ENCODE data around the gene ZBTB8OS.
A peak's percentile ranks its signal among the peaks of the same experiment; 100 is the strongest.
"Not testable (repeated sequence)": the region's sequence is repeated elsewhere in the genome, so short reads cannot be mapped to it uniquely, and the experiment has no call there.

Gene ZBTB8OS

DNA sequence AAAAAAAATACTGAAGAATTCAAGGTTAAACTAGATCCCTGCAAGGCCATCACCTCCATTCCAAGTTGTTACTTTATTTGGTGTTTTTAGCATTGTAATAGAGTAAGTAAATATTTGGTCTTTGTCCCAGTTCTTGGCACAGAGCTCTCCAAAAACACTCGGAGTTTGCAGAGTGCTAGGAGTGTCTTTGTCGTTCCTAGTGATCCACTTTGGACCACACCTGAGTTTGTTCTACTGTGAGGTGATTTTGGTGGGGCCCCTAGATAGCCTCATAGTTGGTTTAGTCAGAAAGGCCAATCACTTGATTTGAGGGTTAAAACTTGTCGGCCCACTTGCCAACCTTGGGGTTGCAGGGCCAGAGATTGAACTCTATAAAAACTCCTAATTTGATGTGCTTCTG lies 26.6 kb upstream of the ZBTB8OS start:
- no peak for DNase-seq
- Histone ChIP-seq H3K27ac (no peak overlapping the region), H3K27me3 (replicated peaks) (no peaks in the 10 kb centered on the region), H3K36me3 (replicated peaks) (peaks cover 74% of the 10 kb centered on the region), H3K4me3 (ENCODE audit: low read depth, low read length) (no peak overlapping the region)
- in situ Hi-C loops (cut with HindIII; ENCODE audit: low pct_ligation_motif_present, low sequenced_read_pairs) = no loop called here
- TF ChIP-seq, protein P1, sequence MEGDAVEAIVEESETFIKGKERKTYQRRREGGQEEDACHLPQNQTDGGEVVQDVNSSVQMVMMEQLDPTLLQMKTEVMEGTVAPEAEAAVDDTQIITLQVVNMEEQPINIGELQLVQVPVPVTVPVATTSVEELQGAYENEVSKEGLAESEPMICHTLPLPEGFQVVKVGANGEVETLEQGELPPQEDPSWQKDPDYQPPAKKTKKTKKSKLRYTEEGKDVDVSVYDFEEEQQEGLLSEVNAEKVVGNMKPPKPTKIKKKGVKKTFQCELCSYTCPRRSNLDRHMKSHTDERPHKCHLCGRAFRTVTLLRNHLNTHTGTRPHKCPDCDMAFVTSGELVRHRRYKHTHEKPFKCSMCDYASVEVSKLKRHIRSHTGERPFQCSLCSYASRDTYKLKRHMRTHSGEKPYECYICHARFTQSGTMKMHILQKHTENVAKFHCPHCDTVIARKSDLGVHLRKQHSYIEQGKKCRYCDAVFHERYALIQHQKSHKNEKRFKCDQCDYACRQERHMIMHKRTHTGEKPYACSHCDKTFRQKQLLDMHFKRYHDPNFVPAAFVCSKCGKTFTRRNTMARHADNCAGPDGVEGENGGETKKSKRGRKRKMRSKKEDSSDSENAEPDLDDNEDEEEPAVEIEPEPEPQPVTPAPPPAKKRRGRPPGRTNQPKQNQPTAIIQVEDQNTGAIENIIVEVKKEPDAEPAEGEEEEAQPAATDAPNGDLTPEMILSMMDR (IDR thresholded peaks at IDR 0.05; ENCODE audit: low read depth, low read length, missing control alignments) = no peak

DNA sequence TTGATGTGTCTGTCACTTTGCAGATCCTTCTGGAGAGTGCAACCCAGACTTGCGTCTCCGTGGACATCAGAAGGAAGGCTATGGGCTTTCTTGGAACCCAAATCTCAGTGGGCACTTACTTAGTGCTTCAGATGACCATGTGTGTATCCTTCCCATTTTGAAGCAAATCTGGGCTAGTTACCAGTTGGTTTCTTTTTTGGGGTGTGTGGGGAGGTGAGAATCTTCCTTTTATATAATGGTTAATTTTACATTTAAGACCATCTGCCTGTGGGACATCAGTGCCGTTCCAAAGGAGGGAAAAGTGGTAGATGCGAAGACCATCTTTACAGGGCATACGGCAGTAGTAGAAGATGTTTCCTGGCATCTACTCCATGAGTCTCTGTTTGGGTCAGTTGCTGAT lies 18.4 kb upstream of the ZBTB8OS start:
- peaks cover 55% of the 10 kb centered on the region for H3K36me3 ChIP-seq (replicated peaks)

DNA sequence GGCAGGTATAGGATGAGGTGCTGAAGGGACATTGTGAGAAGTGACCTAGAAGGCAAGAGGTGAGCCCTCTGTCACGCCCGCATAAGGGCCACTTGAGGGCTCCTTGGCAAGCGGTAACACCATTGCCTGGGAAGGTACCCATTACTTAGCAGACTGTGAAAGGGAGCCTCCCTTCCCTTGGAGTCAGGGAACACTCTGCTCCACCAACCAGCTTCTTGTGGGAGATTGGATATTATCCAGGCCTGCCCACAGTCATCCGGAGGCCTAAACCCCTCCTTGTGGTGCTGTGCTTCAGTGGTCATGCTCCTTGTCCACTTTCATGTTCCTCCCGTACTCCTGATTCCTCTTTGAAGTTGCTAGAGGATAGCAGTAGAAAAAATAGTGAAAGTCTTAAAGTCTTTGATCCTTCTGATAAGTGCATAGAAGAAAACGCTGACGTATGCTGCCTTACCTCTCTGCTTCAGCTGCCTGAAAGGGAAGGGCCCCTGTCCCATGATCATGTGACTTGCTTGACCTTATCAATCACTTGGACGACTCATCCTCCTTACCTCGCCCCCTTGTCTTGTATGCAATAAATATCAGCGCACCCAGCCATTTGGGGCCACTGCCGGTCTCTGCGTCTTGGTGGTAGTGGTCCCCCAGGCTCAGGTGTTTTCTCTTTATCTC lies 16.7 kb upstream of the ZBTB8OS start:
- Histone ChIP-seq H3K4me3 (ENCODE audit: low read depth, low read length) (no peak overlapping the region), H3K27ac (no peak overlapping the region), H3K27me3 (replicated peaks) (no peaks in the 10 kb centered on the region), H3K36me3 (replicated peaks) (peaks cover 51% of the 10 kb centered on the region)
- TF ChIP-seq, protein P1 (IDR thresholded peaks at IDR 0.05; ENCODE audit: low read depth, low read length, missing control alignments) = no peak
- in situ Hi-C loops (cut with HindIII; ENCODE audit: low pct_ligation_motif_present, low sequenced_read_pairs) = no loop called here
- DNase-seq = no peak

More for the DNA sequence above, 18.4 kb upstream of the ZBTB8OS start:
- DNase-seq; H3K27ac ChIP-seq; in situ Hi-C loops (cut with HindIII; ENCODE audit: low pct_ligation_motif_present, low sequenced_read_pairs); H3K4me3 ChIP-seq (ENCODE audit: low read depth, low read length); H3K27me3 ChIP-seq (replicated peaks): not testable (repeated sequence)

DNA sequence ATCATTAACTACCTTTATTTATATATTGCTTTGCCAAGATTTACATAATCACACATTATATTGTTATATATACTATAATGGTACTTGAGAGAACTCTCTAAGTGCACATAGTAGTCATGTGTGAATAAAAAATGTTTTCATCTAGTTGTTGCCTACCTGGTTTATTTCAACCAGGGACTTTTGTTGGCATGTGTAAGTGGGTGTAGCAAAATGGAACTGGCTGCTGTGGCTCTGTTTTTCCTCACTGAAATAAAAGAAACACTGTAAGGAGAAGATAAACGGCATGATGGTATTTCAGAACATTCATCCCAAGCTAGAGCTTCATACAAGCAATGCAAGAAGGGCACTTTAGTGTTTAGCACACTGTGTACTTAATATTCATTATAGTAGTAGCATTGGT lies 15.6 kb upstream of the ZBTB8OS start:
- no peak overlapping the region for H3K4me3 ChIP-seq (ENCODE audit: low read depth, low read length)
- H3K36me3 ChIP-seq (replicated peaks) = peaks cover 52% of the 10 kb centered on the region
- TF ChIP-seq, protein P1 (IDR thresholded peaks at IDR 0.05; ENCODE audit: low read depth, low read length, missing control alignments) = no peak
- no peaks in the 10 kb centered on the region for H3K27me3 ChIP-seq (replicated peaks)
- DNase-seq = no peak
- in situ Hi-C loops (cut with HindIII; ENCODE audit: low pct_ligation_motif_present, low sequenced_read_pairs) = no loop called here
- H3K27ac ChIP-seq = no peak overlapping the region

DNA sequence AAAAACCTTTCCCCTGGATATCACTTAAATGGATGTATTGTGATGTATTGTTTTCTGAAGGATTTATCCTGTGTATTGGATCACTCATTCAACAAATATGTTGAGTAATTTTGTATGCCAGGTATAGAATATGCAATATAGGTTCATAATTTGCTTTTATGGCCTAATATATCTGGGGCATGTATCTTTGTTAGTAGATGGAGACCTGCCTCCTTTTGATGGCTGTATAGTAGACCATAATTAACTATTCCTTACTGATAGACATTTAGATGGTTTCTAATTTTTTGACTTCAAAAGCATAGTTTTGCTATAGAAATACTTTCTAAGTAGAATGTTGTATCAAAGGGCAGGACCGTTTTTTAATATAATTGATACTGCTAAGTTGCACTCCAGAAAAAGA lies 9.2 kb upstream of the ZBTB8OS start:
- TF ChIP-seq, protein P1 (IDR thresholded peaks at IDR 0.05; ENCODE audit: low read depth, low read length, missing control alignments) = no peak
- H3K27me3 ChIP-seq (replicated peaks) = no peaks in the 10 kb centered on the region
- in situ Hi-C loops (cut with HindIII; ENCODE audit: low pct_ligation_motif_present, low sequenced_read_pairs) = no loop called here
- no peak overlapping the region for H3K27ac ChIP-seq
- H3K36me3 ChIP-seq (replicated peaks) = peaks cover 64% of the 10 kb centered on the region
- DNase-seq = no peak
- H3K4me3 ChIP-seq (ENCODE audit: low read depth, low read length) = no peak overlapping the region

DNA sequence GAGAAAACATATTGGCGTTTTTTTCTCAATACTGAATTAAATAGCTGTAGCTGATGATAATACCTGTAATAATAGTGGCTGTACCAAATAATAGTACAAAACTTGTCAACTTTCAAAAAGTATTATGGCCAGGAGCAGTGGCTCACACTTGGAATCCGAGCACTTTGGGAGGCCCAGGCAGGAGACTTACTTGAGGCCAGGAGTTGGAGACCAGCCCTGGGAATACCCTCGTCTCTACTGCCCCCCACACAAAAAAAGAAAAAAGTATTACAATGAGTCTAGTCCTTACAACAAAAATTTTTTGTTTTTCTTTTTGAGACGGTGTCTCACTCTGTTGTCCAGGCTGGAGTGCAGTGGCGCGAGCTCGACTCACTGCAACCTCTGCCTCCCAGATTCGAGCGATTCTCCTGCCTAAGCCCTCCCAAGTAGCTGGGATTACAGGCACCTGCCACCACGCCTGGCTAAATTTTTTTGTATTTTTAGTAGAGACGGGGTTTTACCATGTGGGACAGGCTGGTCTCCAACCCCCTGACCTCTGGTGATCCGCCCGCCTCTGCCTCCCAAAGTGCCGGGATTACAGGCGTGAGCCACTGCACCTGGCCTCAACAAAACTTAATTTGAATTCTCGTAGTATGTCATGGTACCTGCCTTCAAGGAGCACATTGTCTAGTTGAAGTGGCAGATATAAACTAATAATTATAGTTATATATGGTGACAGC lies 2.1 kb upstream of the ZBTB8OS start:
- no peak for DNase-seq
- TF ChIP-seq, protein P1 (IDR thresholded peaks at IDR 0.05; ENCODE audit: low read depth, low read length, missing control alignments) = no peak
- no peak overlapping the region for H3K27ac ChIP-seq
- peak overlapping the region; percentile 83 for H3K4me3 ChIP-seq (ENCODE audit: low read depth, low read length)
- no peaks in the 10 kb centered on the region for H3K27me3 ChIP-seq (replicated peaks)
- peaks cover 32% of the 10 kb centered on the region for H3K36me3 ChIP-seq (replicated peaks)
- in situ Hi-C loops (cut with HindIII; ENCODE audit: low pct_ligation_motif_present, low sequenced_read_pairs) = no loop called here

Data from brain microvascular endothelial cell (primary cell).